Measurements from ENCODE around the gene SYT14.
"Not testable (repeated sequence)": the region's sequence is repeated elsewhere in the genome, so short reads cannot be mapped to it uniquely, and the experiment has no call there.

SYT14 gene

GRCh38 chr1:210024282-210024681 lies 86.3 kb downstream of the SYT14 start:
- Histone ChIP-seq H3K9me3 (ENCODE audit: control insufficient read depth, low read length) (no peaks in the 10 kb centered on the region), H3K27ac (ENCODE audit: low read depth, low read length, severe bottlenecking) (no peak overlapping the region), H3K4me1 (ENCODE audit: control insufficient read depth, insufficient read depth, low read length, poor library complexity, severe bottlenecking) (no peaks in the 10 kb centered on the region), H3K36me3 (ENCODE audit: control insufficient read depth, insufficient read depth, low read length) (no peaks in the 10 kb centered on the region), H3K4me3 (ENCODE audit: extremely low read depth, insufficient read depth, low read length, poor library complexity, severe bottlenecking) (no peak overlapping the region)
- 84 to 95% methylated on average over 2 of the region's 2 CpGs for WGBS, 2 experiments (ENCODE audit: insufficient coverage in 2 of 2)

- no peak overlapping the region for H3K27ac ChIP-seq (ENCODE audit: low read depth, low read length, severe bottlenecking)
- H3K9me3 ChIP-seq (ENCODE audit: control insufficient read depth, low read length), result no peaks in the 10 kb centered on the region
- no peaks in the 10 kb centered on the region for H3K4me1 ChIP-seq (ENCODE audit: control insufficient read depth, insufficient read depth, low read length, poor library complexity, severe bottlenecking)
- no peak overlapping the region for H3K4me3 ChIP-seq (ENCODE audit: extremely low read depth, insufficient read depth, low read length, poor library complexity, severe bottlenecking)
- WGBS, 2 experiments (ENCODE audit: insufficient coverage in 2 of 2), result 57% methylated on average over 1 of the region's 3 CpGs; no CpG with 5 or more reads in 1 of the 2 experiments
- H3K36me3 ChIP-seq (ENCODE audit: control insufficient read depth, insufficient read depth, low read length), result no peaks in the 10 kb centered on the region
Observed at GRCh38 chr1:210024996-210025395, 87.0 kb downstream of the SYT14 start.

GRCh38 chr1:210025870-210026269 lies 87.9 kb downstream of the SYT14 start:
- no peaks in the 10 kb centered on the region for H3K9me3 ChIP-seq (ENCODE audit: control insufficient read depth, low read length)
- H3K36me3 ChIP-seq (ENCODE audit: control insufficient read depth, insufficient read depth, low read length), result no peaks in the 10 kb centered on the region
- no peak overlapping the region for H3K4me3 ChIP-seq (ENCODE audit: extremely low read depth, insufficient read depth, low read length, poor library complexity, severe bottlenecking)
- WGBS, 2 experiments (ENCODE audit: insufficient coverage in 2 of 2), result no CpG with 5 or more reads among the region's 1 CpG
- H3K4me1 ChIP-seq (ENCODE audit: control insufficient read depth, insufficient read depth, low read length, poor library complexity, severe bottlenecking), result no peaks in the 10 kb centered on the region
- H3K27ac ChIP-seq (ENCODE audit: low read depth, low read length, severe bottlenecking), result no peak overlapping the region

GRCh38 chr1:210027994-210028393 lies 90.0 kb downstream of the SYT14 start:
- WGBS, 2 experiments (ENCODE audit: insufficient coverage in 2 of 2), result no CpG with 5 or more reads among the region's 1 CpG
- no peak overlapping the region for H3K4me3 ChIP-seq (ENCODE audit: extremely low read depth, insufficient read depth, low read length, poor library complexity, severe bottlenecking)
- H3K36me3 ChIP-seq (ENCODE audit: control insufficient read depth, insufficient read depth, low read length), result no peaks in the 10 kb centered on the region
- H3K27ac ChIP-seq (ENCODE audit: low read depth, low read length, severe bottlenecking), result no peak overlapping the region
- no peaks in the 10 kb centered on the region for H3K9me3 ChIP-seq (ENCODE audit: control insufficient read depth, low read length)
- no peaks in the 10 kb centered on the region for H3K4me1 ChIP-seq (ENCODE audit: control insufficient read depth, insufficient read depth, low read length, poor library complexity, severe bottlenecking)

- no peak overlapping the region for H3K27ac ChIP-seq (ENCODE audit: low read depth, low read length, severe bottlenecking)
- no peaks in the 10 kb centered on the region for H3K4me1 ChIP-seq (ENCODE audit: control insufficient read depth, insufficient read depth, low read length, poor library complexity, severe bottlenecking)
- no CpG with 5 or more reads among the region's 1 CpG for WGBS, 2 experiments (ENCODE audit: insufficient coverage in 2 of 2)
- H3K36me3 ChIP-seq (ENCODE audit: control insufficient read depth, insufficient read depth, low read length), result no peaks in the 10 kb centered on the region
- H3K9me3 ChIP-seq (ENCODE audit: control insufficient read depth, low read length), result no peaks in the 10 kb centered on the region
- no peak overlapping the region for H3K4me3 ChIP-seq (ENCODE audit: extremely low read depth, insufficient read depth, low read length, poor library complexity, severe bottlenecking)
Observed at GRCh38 chr1:210031473-210031872, 93.5 kb downstream of the SYT14 start.

- Histone ChIP-seq H3K4me1 (ENCODE audit: control insufficient read depth, insufficient read depth, low read length, poor library complexity, severe bottlenecking) (no peaks in the 10 kb centered on the region), H3K9me3 (ENCODE audit: control insufficient read depth, low read length) (no peaks in the 10 kb centered on the region), H3K36me3 (ENCODE audit: control insufficient read depth, insufficient read depth, low read length) (no peaks in the 10 kb centered on the region)
Observed at GRCh38 chr1:210043058-210043457, 105.0 kb downstream of the SYT14 start.

GRCh38 chr1:210049616-210050015 lies 111.6 kb downstream of the SYT14 start:
- Histone ChIP-seq H3K9me3 (ENCODE audit: control insufficient read depth, low read length) (no peaks in the 10 kb centered on the region), H3K27ac (ENCODE audit: low read depth, low read length, severe bottlenecking) (no peak overlapping the region), H3K36me3 (ENCODE audit: control insufficient read depth, insufficient read depth, low read length) (no peaks in the 10 kb centered on the region), H3K4me1 (ENCODE audit: control insufficient read depth, insufficient read depth, low read length, poor library complexity, severe bottlenecking) (no peaks in the 10 kb centered on the region), H3K4me3 (ENCODE audit: extremely low read depth, insufficient read depth, low read length, poor library complexity, severe bottlenecking) (no peak overlapping the region)
- 91 to 92% methylated on average over 7 of the region's 7 CpGs for WGBS, 2 experiments (ENCODE audit: insufficient coverage in 2 of 2)

More at GRCh38 chr1:210043058-210043457, 105.0 kb downstream of the SYT14 start:
- Histone ChIP-seq H3K27ac (ENCODE audit: low read depth, low read length, severe bottlenecking) (no peak overlapping the region), H3K4me3 (ENCODE audit: extremely low read depth, insufficient read depth, low read length, poor library complexity, severe bottlenecking) (no peak overlapping the region)

- not testable (repeated sequence) for H3K4me3 ChIP-seq (ENCODE audit: extremely low read depth, insufficient read depth, low read length, poor library complexity, severe bottlenecking); H3K27ac ChIP-seq (ENCODE audit: low read depth, low read length, severe bottlenecking); H3K4me1 ChIP-seq (ENCODE audit: control insufficient read depth, insufficient read depth, low read length, poor library complexity, severe bottlenecking); H3K9me3 ChIP-seq (ENCODE audit: control insufficient read depth, low read length); H3K36me3 ChIP-seq (ENCODE audit: control insufficient read depth, insufficient read depth, low read length)
- 67 to 75% methylated on average over 2 to 3 of the region's 4 CpGs for WGBS, 2 experiments (ENCODE audit: insufficient coverage in 2 of 2)
Observed at GRCh38 chr1:210050491-210050890, 112.5 kb downstream of the SYT14 start.

- Histone ChIP-seq H3K27ac (ENCODE audit: low read depth, low read length, severe bottlenecking) (no peak overlapping the region), H3K36me3 (ENCODE audit: control insufficient read depth, insufficient read depth, low read length) (no peaks in the 10 kb centered on the region), H3K4me3 (ENCODE audit: extremely low read depth, insufficient read depth, low read length, poor library complexity, severe bottlenecking) (no peak overlapping the region), H3K9me3 (ENCODE audit: control insufficient read depth, low read length) (no peaks in the 10 kb centered on the region), H3K4me1 (ENCODE audit: control insufficient read depth, insufficient read depth, low read length, poor library complexity, severe bottlenecking) (no peaks in the 10 kb centered on the region)
- WGBS, 2 experiments (ENCODE audit: insufficient coverage in 2 of 2), result 91 to 92% methylated on average over 1 of the region's 1 CpG
Observed at GRCh38 chr1:210053126-210053525, 115.1 kb downstream of the SYT14 start.

- H3K36me3 ChIP-seq (ENCODE audit: control insufficient read depth, insufficient read depth, low read length), result no peaks in the 10 kb centered on the region
- no peak overlapping the region for H3K27ac ChIP-seq (ENCODE audit: low read depth, low read length, severe bottlenecking)
- no peaks in the 10 kb centered on the region for H3K9me3 ChIP-seq (ENCODE audit: control insufficient read depth, low read length)
- H3K4me1 ChIP-seq (ENCODE audit: control insufficient read depth, insufficient read depth, low read length, poor library complexity, severe bottlenecking), result no peaks in the 10 kb centered on the region
- H3K4me3 ChIP-seq (ENCODE audit: extremely low read depth, insufficient read depth, low read length, poor library complexity, severe bottlenecking), result no peak overlapping the region
Observed at GRCh38 chr1:210057593-210057992, 119.6 kb downstream of the SYT14 start.

GRCh38 chr1:210061992-210062391 lies 124.0 kb downstream of the SYT14 start:
- Histone ChIP-seq H3K4me1 (ENCODE audit: control insufficient read depth, insufficient read depth, low read length, poor library complexity, severe bottlenecking) (no peaks in the 10 kb centered on the region), H3K9me3 (ENCODE audit: control insufficient read depth, low read length) (no peaks in the 10 kb centered on the region), H3K27ac (ENCODE audit: low read depth, low read length, severe bottlenecking) (no peak overlapping the region), H3K36me3 (ENCODE audit: control insufficient read depth, insufficient read depth, low read length) (no peaks in the 10 kb centered on the region), H3K4me3 (ENCODE audit: extremely low read depth, insufficient read depth, low read length, poor library complexity, severe bottlenecking) (no peak overlapping the region)
- 100% methylated on average over 1 of the region's 1 CpG; no CpG with 5 or more reads in 1 of the 2 experiments for WGBS, 2 experiments (ENCODE audit: insufficient coverage in 2 of 2)

GRCh38 chr1:210070531-210070930 lies 132.5 kb downstream of the SYT14 start:
- 64 to 94% methylated on average over 1 to 2 of the region's 3 CpGs for WGBS, 2 experiments (ENCODE audit: insufficient coverage in 2 of 2)
- H3K4me1 ChIP-seq (ENCODE audit: control insufficient read depth, insufficient read depth, low read length, poor library complexity, severe bottlenecking), result no peaks in the 10 kb centered on the region

More at GRCh38 chr1:210070531-210070930, 132.5 kb downstream of the SYT14 start:
- Histone ChIP-seq H3K27ac (ENCODE audit: low read depth, low read length, severe bottlenecking) (no peak overlapping the region), H3K9me3 (ENCODE audit: control insufficient read depth, low read length) (no peaks in the 10 kb centered on the region), H3K36me3 (ENCODE audit: control insufficient read depth, insufficient read depth, low read length) (no peaks in the 10 kb centered on the region), H3K4me3 (ENCODE audit: extremely low read depth, insufficient read depth, low read length, poor library complexity, severe bottlenecking) (no peak overlapping the region)

Measured in mesodermal cell (in vitro differentiated cells).